ENCODE results near the gene MCM8. TPM values are rescaled to one million over a fixed set of nuclear protein-coding genes. Genes with fewer than 3 reads are reported as not detected.

The MCM8 gene
- polyA plus RNA-seq, 1 experiment = 2.8 TPM

- Histone ChIP-seq H3K4me3 (ENCODE audit: low read depth, low read length) (no peak overlapping the region), H3K27ac (ENCODE audit: low read depth, low read length) (no peak overlapping the region), H3K27me3 (ENCODE audit: control insufficient read depth, insufficient read depth, low read length) (peaks cover 12% of the 10 kb centered on the region), H3K9me3 (ENCODE audit: control insufficient read depth, insufficient read depth, low read length) (no peaks in the 10 kb centered on the region; the same call in 1 of the 2 replicates)
- ChIA-PET CTCF (interaction anchor here (0.6 kb wide), 1 partner anchor 48 kb away, joined by 4 read pairs; no protein-coding TSS in a partner anchor), POLR2A (no interaction called here)
- TF ChIP-seq, protein P1, sequence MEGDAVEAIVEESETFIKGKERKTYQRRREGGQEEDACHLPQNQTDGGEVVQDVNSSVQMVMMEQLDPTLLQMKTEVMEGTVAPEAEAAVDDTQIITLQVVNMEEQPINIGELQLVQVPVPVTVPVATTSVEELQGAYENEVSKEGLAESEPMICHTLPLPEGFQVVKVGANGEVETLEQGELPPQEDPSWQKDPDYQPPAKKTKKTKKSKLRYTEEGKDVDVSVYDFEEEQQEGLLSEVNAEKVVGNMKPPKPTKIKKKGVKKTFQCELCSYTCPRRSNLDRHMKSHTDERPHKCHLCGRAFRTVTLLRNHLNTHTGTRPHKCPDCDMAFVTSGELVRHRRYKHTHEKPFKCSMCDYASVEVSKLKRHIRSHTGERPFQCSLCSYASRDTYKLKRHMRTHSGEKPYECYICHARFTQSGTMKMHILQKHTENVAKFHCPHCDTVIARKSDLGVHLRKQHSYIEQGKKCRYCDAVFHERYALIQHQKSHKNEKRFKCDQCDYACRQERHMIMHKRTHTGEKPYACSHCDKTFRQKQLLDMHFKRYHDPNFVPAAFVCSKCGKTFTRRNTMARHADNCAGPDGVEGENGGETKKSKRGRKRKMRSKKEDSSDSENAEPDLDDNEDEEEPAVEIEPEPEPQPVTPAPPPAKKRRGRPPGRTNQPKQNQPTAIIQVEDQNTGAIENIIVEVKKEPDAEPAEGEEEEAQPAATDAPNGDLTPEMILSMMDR (IDR thresholded peaks at IDR 0.05; ENCODE audit: low read depth, low read length) = no peak
- no peak for DNase-seq (ENCODE audit: low read depth, low spot score)
Observed at GRCh38 chr20:5923493-5923892, 27.0 kb upstream of the MCM8 start.

DNA sequence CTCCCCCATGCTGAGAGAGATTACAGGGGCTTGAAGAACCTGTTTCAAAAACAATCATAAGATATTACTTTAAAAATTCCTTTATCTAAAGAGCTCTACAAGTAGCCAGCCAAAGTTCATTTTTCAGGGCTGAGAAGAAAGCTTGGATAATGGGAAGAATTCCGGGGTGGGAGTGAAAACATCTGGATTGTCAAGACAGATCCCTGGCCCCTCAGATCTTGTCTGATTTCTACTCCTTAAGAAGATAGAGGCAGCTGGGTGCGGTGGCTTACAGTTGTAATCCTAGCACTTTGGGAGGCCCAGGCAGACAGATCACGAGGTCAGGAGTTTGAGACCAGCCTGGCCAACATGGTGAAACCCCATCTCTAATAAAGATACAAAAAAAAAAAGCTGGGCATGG, 24.9 kb upstream of the MCM8 start:
- TF ChIP-seq, protein P1 (IDR thresholded peaks at IDR 0.05; ENCODE audit: low read depth, low read length) = no peak
- POLR2A ChIA-PET = no interaction called here
- no peaks in the 10 kb centered on the region; the same call in 1 of the 2 replicates for H3K9me3 ChIP-seq (ENCODE audit: control insufficient read depth, insufficient read depth, low read length)
- peaks cover 12% of the 10 kb centered on the region for H3K27me3 ChIP-seq (ENCODE audit: control insufficient read depth, insufficient read depth, low read length)
- H3K4me3 ChIP-seq (ENCODE audit: low read depth, low read length) = no peak overlapping the region
- DNase-seq (ENCODE audit: low read depth, low spot score) = no peak
- CTCF ChIA-PET = no interaction called here
- H3K27ac ChIP-seq (ENCODE audit: low read depth, low read length) = no peak overlapping the region

DNA sequence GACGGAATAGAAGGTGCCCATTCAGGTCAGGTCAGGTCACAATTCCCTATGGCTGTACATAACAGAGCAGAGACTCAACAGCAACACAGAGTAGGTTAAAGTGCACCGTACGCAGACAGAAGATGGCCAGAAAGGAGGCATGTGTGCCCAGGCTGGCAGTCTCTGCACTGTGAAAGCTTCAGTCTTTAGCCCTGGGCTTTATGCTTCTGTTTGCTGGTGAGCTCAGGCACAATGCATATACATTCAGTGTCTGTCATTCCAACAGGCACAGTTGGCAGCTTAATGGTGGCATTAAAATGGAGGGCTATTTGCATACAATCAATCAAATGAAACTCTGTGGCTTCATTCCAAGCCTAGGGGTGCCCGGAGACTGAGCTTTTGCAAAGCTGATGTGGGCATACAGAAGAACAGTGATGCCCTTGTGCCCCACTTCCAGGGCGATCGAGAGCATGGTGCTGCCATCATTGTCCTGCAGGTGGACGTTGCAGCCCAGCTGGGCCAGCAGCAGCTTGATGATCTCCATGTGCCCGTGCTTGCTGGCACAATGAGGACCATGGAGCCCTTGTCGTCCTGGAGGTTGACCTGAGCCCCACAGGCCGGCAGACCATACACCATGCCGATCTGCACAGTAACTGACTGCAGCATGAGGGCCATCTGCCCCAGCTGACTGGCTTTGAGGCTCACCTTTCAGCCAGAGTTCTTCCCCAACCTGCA, 22.5 kb upstream of the MCM8 start:
- H3K9me3 ChIP-seq (ENCODE audit: control insufficient read depth, insufficient read depth, low read length) = no peaks in the 10 kb centered on the region
- ChIA-PET CTCF (interaction anchor here (0.5 to 1.1 kb wide), 4 partner anchors 23 to 400 kb away, joined by 3 to 5 read pairs (median 3); partner anchors contain the start of genes MCM8 and TRMT6), POLR2A (interaction anchor here (0.6 kb wide), 1 partner anchor 164 kb away, joined by 3 read pairs; no protein-coding TSS in a partner anchor)
- no peak overlapping the region for H3K4me3 ChIP-seq (ENCODE audit: low read depth, low read length)
- peaks cover 16% of the 10 kb centered on the region for H3K27me3 ChIP-seq (ENCODE audit: control insufficient read depth, insufficient read depth, low read length)
- no peak for DNase-seq (ENCODE audit: low read depth, low spot score)
- TF ChIP-seq, protein P1 (IDR thresholded peaks at IDR 0.05; ENCODE audit: low read depth, low read length) = no peak
- no peak overlapping the region for H3K27ac ChIP-seq (ENCODE audit: low read depth, low read length)

DNA sequence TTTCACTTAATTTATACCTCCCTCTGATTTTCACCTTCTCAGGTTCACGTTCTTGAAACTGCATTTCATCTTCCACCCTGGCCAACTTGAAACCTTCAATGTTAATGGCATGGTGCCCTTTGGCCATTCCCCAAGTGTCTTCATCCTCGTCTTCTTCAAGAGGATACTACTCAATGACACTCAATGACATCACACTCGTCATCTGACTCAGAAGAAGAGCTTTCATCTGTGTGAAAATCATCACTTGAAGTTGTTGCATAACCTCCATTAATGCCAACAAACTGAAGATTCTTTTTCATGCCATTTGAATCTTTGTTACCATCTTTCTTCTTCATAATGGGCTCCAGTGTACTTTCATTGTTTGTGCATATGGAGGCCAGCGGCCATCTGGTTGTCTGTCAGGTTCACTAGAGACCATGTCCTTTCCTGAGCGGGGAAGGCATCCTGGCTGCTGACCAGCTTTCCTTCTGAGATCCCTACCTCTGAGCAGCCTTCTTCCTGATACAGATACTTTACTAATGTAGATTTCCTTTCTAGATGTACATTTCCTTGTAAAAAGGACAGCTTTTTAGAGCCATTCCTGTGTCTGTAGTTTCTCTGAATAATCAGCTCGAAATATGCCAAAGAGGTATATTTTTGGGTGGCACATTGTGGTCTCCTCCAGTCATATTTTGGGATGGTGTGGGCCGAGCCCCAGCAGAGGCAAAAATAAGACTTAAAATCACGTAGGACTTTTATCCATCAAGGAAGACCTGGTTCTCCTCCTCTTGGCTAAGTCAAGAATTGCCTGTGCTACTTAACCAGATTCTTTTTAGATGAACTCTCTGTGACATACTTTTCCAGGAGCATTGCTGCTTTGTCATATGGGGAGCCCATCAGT, 21.4 kb upstream of the MCM8 start:
- POLR2A ChIA-PET = no interaction called here
- TF ChIP-seq, protein P1 (IDR thresholded peaks at IDR 0.05; ENCODE audit: low read depth, low read length) = no peak
- DNase-seq (ENCODE audit: low read depth, low spot score) = no peak

DNA sequence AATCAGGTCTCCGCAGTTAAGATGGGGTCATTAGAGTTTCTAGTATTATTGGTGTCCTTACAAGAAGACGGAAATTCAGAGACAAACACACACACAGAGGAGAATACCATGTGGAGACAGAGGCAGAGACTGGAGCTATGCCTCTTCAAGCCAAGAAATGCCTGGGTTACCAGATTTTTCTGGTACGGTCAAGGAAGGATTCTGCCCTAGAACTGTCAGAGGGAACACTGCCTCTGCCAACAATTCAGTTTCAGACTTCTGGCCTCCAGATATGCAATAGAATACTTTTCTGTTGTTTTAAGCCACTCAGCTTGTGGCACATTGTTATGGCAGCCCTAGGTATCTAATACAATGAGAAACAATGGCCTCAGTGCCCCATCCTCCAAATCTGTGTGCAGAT, 19.0 kb upstream of the MCM8 start:
- Histone ChIP-seq H3K4me3 (ENCODE audit: low read depth, low read length) (no peak overlapping the region), H3K27me3 (ENCODE audit: control insufficient read depth, insufficient read depth, low read length) (peaks cover 12% of the 10 kb centered on the region), H3K27ac (ENCODE audit: low read depth, low read length) (no peak overlapping the region), H3K9me3 (ENCODE audit: control insufficient read depth, insufficient read depth, low read length) (no peaks in the 10 kb centered on the region)
- POLR2A ChIA-PET = no interaction called here
- TF ChIP-seq, protein P1 (IDR thresholded peaks at IDR 0.05; ENCODE audit: low read depth, low read length) = no peak
- CTCF ChIA-PET = no interaction called here
- no peak for DNase-seq (ENCODE audit: low read depth, low spot score)

More for the DNA sequence above, 21.4 kb upstream of the MCM8 start:
- Histone ChIP-seq H3K27ac (ENCODE audit: low read depth, low read length) (no peak overlapping the region), H3K27me3 (ENCODE audit: control insufficient read depth, insufficient read depth, low read length) (peaks cover 12% of the 10 kb centered on the region), H3K4me3 (ENCODE audit: low read depth, low read length) (no peak overlapping the region), H3K9me3 (ENCODE audit: control insufficient read depth, insufficient read depth, low read length) (no peaks in the 10 kb centered on the region)
- CTCF ChIA-PET = no interaction called here
